Nucleus accumbens (tissue), 56 donors: Measurements from ENCODE around the gene PRKAG3.

Source experiments
- DNase-seq, 56 donors: peaks; one replicate each; lab custom pipeline; 2025; lab: John Stamatoyannopoulos, UW

PRKAG3 gene

GRCh38 chr2:218819093-218819492 is 12.5 kb downstream of the PRKAG3 start:
- DNase-seq = no peak

GRCh38 chr2:218816561-218817011 is 15.0 kb downstream of the PRKAG3 start:
- DNase-seq = no peak

- DNase-seq = no peak
Observed at GRCh38 chr2:218815649-218816048, 16.0 kb downstream of the PRKAG3 start.

GRCh38 chr2:218815244-218815637 is 16.4 kb downstream of the PRKAG3 start:
- DNase-seq = no peak

- DNase-seq = no peak
Observed at GRCh38 chr2:218814540-218815243, 16.9 kb downstream of the PRKAG3 start.

- no peak for DNase-seq
Observed at GRCh38 chr2:218813771-218814460, 17.7 kb downstream of the PRKAG3 start.

GRCh38 chr2:218812861-218813260 is 18.7 kb downstream of the PRKAG3 start:
- no peak for DNase-seq

GRCh38 chr2:218812096-218812815 is 19.3 kb downstream of the PRKAG3 start:
- no peak for DNase-seq

- DNase-seq = no peak
Observed at GRCh38 chr2:218811382-218811781, 20.2 kb downstream of the PRKAG3 start.

- no peak for DNase-seq
Observed at GRCh38 chr2:218810256-218810655, 21.3 kb downstream of the PRKAG3 start.

GRCh38 chr2:218809515-218809914 is 22.1 kb downstream of the PRKAG3 start:
- no peak for DNase-seq

- no peak for DNase-seq
Observed at GRCh38 chr2:218807626-218808025, 24.0 kb downstream of the PRKAG3 start.

GRCh38 chr2:218806346-218806978 is 25.1 kb downstream of the PRKAG3 start:
- no peak for DNase-seq

- no peak for DNase-seq
Observed at GRCh38 chr2:218805627-218806026, 26.0 kb downstream of the PRKAG3 start.

- DNase-seq = no peak
Observed at GRCh38 chr2:218804817-218805216, 26.8 kb downstream of the PRKAG3 start.

GRCh38 chr2:218802386-218802994 is 29.1 kb downstream of the PRKAG3 start:
- no peak for DNase-seq

- DNase-seq = no peak
Observed at GRCh38 chr2:218799990-218800389, 31.6 kb downstream of the PRKAG3 start.

GRCh38 chr2:218798767-218799504 is 32.7 kb downstream of the PRKAG3 start:
- no peak for DNase-seq

- DNase-seq = no peak
Observed at GRCh38 chr2:218796691-218797090, 34.9 kb downstream of the PRKAG3 start.

- DNase-seq = no peak
Observed at GRCh38 chr2:218792433-218792832, 39.2 kb downstream of the PRKAG3 start.
